ENCODE results near the gene OSTM1. TPM values are rescaled to one million over a fixed set of nuclear protein-coding genes. Genes with fewer than 3 reads are reported as not detected.

Gene OSTM1
- total RNA-seq, 2 experiments from 2014 or later = 10.5 to 19.1 TPM

DNA sequence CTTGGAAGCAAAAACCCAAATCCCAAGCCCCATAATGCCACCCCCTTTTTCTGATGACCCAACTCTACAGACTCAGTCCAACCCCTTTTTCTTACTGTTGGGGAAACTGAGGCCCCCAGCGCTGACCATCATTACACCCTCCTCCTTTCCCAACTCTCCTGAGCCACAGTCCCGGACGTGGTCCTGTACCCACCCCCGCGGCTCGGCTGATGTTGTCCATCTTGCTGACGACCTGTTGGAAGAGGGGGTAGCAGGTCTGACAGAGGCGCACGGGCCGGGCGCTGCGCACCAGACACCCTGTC, 533 bp downstream of the OSTM1 start:
- peak overlapping the region; percentile 100 for H3K4me3 ChIP-seq (ENCODE audit: low read depth, low read length, poor library complexity, severe bottlenecking)
- ChIA-PET CTCF (ENCODE audit: unreplicated experiment) (no interaction called here), POLR2A (interaction anchor here (0.6 kb wide), 1 partner anchor 431 kb away, joined by 5 read pairs; no protein-coding TSS in a partner anchor)
- H3K27ac ChIP-seq (ENCODE audit: low read depth, low read length, poor library complexity, severe bottlenecking) = no peak overlapping the region
- H3K9me3 ChIP-seq (ENCODE audit: low read length) = no peaks in the 10 kb centered on the region
- intact Hi-C loops (cut with micrococcal nuclease; ENCODE audit: unreplicated experiment) = no loop called here
- TSS peak; percentile 84 for BruUV-seq (replicated peaks)
- peak overlapping the region; percentile 89 for H3K4me2 ChIP-seq (ENCODE audit: low read length)
- H4K20me1 ChIP-seq (ENCODE audit: insufficient read depth, low read length) = no peaks in the 10 kb centered on the region
- H3K4me1 ChIP-seq (ENCODE audit: insufficient read depth, low read length, poor library complexity, severe bottlenecking) = peaks cover 14% of the 10 kb centered on the region
- H3K79me2 ChIP-seq (ENCODE audit: insufficient read depth, low read depth, low read length) = peaks cover 13% of the 10 kb centered on the region; the same call in 1 of the 2 replicates
- H3K9me2 ChIP-seq (ENCODE audit: insufficient read depth, low read length) = no peaks in the 10 kb centered on the region
- no peak for DNase-seq (ENCODE audit: low spot score)
- no peaks in the 10 kb centered on the region for H3K36me3 ChIP-seq (ENCODE audit: insufficient read depth, low read length)
- no peak for TF ChIP-seq EZH2phosphoT487 (IDR thresholded peaks at IDR 0.05; ENCODE audit: borderline replicate concordance, low read depth, low read length)
- TF ChIP-seq, protein P1, sequence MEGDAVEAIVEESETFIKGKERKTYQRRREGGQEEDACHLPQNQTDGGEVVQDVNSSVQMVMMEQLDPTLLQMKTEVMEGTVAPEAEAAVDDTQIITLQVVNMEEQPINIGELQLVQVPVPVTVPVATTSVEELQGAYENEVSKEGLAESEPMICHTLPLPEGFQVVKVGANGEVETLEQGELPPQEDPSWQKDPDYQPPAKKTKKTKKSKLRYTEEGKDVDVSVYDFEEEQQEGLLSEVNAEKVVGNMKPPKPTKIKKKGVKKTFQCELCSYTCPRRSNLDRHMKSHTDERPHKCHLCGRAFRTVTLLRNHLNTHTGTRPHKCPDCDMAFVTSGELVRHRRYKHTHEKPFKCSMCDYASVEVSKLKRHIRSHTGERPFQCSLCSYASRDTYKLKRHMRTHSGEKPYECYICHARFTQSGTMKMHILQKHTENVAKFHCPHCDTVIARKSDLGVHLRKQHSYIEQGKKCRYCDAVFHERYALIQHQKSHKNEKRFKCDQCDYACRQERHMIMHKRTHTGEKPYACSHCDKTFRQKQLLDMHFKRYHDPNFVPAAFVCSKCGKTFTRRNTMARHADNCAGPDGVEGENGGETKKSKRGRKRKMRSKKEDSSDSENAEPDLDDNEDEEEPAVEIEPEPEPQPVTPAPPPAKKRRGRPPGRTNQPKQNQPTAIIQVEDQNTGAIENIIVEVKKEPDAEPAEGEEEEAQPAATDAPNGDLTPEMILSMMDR (conservative IDR thresholded peaks at IDR 0.05; ENCODE audit: low read length) = no peak
- H2AFZ ChIP-seq (ENCODE audit: low read length) = peak overlapping the region; percentile 98

DNA sequence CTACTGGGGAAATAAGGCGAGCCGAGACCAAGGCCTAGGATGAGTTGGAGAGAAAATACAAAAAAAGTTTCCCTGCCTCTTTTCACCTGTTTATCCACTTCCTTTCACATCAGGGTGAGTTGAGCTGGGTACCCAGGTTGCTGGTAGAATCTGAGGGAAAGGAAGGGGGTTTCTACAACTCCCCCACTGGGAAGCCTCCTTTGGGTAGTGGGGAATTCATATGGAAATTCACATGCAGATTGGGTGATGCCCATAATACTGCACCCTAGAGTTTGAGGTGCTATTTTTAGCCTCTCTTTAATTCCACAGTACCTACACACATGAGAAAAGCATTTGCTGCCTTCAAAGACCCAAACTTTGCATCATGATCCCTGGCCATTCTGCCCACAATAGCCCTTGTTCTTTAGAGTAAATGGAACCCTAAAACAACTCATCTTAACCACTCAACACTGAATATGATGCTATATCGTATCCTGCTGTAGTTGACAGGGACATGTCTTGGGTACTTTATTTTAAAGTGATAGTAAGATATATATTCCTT, 2.7 kb downstream of the OSTM1 start:
- no peak overlapping the region for H2AFZ ChIP-seq (ENCODE audit: low read length)
- CTCF ChIA-PET (ENCODE audit: unreplicated experiment) = no interaction called here

DNA sequence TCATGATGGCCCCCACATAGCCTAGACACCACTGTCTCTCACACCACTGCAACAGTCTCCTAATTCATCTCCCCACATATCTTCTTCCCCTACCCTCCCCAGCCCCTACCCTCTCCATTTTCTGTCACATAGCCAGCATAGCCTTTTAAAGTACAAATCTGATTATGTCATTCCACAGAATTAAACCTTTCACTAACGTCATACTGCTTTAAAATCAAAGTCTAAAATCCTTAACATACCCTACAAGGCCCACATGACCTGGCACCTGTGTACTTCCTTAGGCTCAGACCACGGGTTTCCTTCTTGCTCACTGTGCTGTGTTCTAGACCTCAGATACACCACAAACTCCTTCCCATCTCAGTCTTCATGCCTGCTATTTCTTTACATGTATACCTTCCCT, 5.9 kb downstream of the OSTM1 start:
- DNase-seq (ENCODE audit: low spot score) = no peak
- Histone ChIP-seq H2AFZ (ENCODE audit: low read length) (no peak overlapping the region), H3K9me2 (ENCODE audit: insufficient read depth, low read length) (no peaks in the 10 kb centered on the region), H4K20me1 (ENCODE audit: insufficient read depth, low read length) (no peaks in the 10 kb centered on the region), H3K27ac (ENCODE audit: low read depth, low read length, poor library complexity, severe bottlenecking) (no peak overlapping the region), H3K4me1 (ENCODE audit: insufficient read depth, low read length, poor library complexity, severe bottlenecking) (no peaks in the 10 kb centered on the region), H3K79me2 (ENCODE audit: insufficient read depth, low read depth, low read length) (0 out of 2 replicates have a peak, but pooled peaks cover 6% of the 10 kb centered on the region), H3K36me3 (ENCODE audit: insufficient read depth, low read length) (no peaks in the 10 kb centered on the region), H3K4me2 (ENCODE audit: low read length) (no peak overlapping the region), H3K4me3 (ENCODE audit: low read depth, low read length, poor library complexity, severe bottlenecking) (no peak overlapping the region), H3K9me3 (ENCODE audit: low read length) (no peaks in the 10 kb centered on the region)
- POLR2A ChIA-PET = no interaction called here
- TF ChIP-seq, protein P1 (conservative IDR thresholded peaks at IDR 0.05; ENCODE audit: low read length) = no peak
- no peak for TF ChIP-seq EZH2phosphoT487 (IDR thresholded peaks at IDR 0.05; ENCODE audit: borderline replicate concordance, low read depth, low read length)
- no TSS peak for BruUV-seq (replicated peaks)
- intact Hi-C loops (cut with micrococcal nuclease; ENCODE audit: unreplicated experiment) = no loop called here
- CTCF ChIA-PET (ENCODE audit: unreplicated experiment) = no interaction called here

More for the DNA sequence above, 2.7 kb downstream of the OSTM1 start:
- Histone ChIP-seq H3K9me3 (ENCODE audit: low read length) (no peaks in the 10 kb centered on the region), H3K4me2 (ENCODE audit: low read length) (no peak overlapping the region), H3K4me3 (ENCODE audit: low read depth, low read length, poor library complexity, severe bottlenecking) (no peak overlapping the region), H3K4me1 (ENCODE audit: insufficient read depth, low read length, poor library complexity, severe bottlenecking) (peaks cover 10% of the 10 kb centered on the region), H3K79me2 (ENCODE audit: insufficient read depth, low read depth, low read length) (peaks cover 13% of the 10 kb centered on the region; the same call in 1 of the 2 replicates), H3K9me2 (ENCODE audit: insufficient read depth, low read length) (no peaks in the 10 kb centered on the region), H3K36me3 (ENCODE audit: insufficient read depth, low read length) (no peaks in the 10 kb centered on the region), H3K27ac (ENCODE audit: low read depth, low read length, poor library complexity, severe bottlenecking) (no peak overlapping the region), H4K20me1 (ENCODE audit: insufficient read depth, low read length) (no peaks in the 10 kb centered on the region)
- intact Hi-C loops (cut with micrococcal nuclease; ENCODE audit: unreplicated experiment) = no loop called here
- POLR2A ChIA-PET = interaction anchor here (0.7 kb wide), 1 partner anchor 386 kb away, joined by 4 read pairs; no protein-coding TSS in a partner anchor
- BruUV-seq (replicated peaks) = no TSS peak
- TF ChIP-seq, protein P1 (conservative IDR thresholded peaks at IDR 0.05; ENCODE audit: low read length) = no peak
- no peak for TF ChIP-seq EZH2phosphoT487 (IDR thresholded peaks at IDR 0.05; ENCODE audit: borderline replicate concordance, low read depth, low read length)
- DNase-seq (ENCODE audit: low spot score) = no peak
